T1000 (cell line): ENCODE measurements around the gene GNAO1.

Experiments
- DNase-seq: peaks from one replicate; lab custom pipeline; 2025; ENCODE audit warnings: mixed read lengths; lab: John Stamatoyannopoulos, UW

GNAO1 gene

DNA sequence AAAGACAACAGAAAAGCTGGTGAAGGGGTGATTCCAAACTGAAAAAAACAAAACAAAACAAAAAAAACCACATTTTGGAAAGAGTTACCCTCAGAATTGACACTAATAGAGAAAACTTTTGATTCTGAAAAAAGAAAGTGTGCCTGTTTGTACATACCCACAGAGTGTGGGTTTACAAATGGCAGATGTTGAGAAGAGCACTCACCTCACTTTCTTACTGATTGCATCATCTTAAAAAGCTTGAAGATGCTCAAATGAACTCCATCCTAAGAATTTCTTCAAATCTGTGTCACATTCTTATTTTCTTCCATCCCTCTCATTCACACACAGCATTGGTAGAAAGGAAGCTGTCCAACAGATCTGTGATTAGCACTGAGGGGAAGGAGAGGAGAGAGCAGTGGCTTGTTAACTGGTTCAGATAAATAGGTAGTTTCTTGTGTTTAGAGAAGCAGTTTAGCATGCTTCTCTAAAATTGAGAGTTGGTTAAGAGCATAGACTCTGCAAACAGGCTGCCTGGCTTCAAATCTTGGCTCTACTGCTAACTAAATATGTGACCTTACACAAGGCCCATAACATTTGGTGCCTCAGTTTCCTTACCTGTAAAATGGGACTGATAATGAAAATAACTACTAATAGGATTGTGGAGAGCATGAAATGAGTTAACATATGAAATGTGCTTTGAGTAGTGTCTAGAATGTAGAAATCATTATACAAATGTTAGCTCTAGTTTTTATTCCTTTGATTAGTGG is 6.9 kb downstream of the GNAO1 start:
- DNase-seq, result no peak

DNA sequence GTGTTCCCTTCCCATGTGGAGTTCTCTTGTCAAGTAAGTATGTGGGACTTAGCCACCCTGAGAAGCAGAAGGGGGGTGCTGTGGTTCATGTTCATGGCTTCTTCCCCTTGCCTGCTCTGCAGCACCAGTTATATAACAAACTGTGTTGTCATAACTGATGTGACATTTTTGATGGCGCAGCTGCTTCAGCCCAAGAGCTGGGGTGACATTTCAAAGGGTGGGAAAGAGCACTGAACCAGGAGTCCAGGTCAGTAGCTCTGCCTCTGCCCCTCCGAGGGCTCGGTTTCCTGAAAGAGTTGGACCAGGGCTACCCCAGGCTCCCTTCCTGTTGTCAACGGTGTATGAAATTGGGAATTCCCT is 7.4 kb downstream of the GNAO1 start:
- DNase-seq, result no peak

- DNase-seq, result no peak
Measured at GRCh38 chr16:56199164-56199563, 7.9 kb downstream of the GNAO1 start.

- no peak for DNase-seq
Measured at GRCh38 chr16:56201030-56201429, 9.7 kb downstream of the GNAO1 start.

- DNase-seq, result no peak
Measured at GRCh38 chr16:56202036-56202435, 10.7 kb downstream of the GNAO1 start.

DNA sequence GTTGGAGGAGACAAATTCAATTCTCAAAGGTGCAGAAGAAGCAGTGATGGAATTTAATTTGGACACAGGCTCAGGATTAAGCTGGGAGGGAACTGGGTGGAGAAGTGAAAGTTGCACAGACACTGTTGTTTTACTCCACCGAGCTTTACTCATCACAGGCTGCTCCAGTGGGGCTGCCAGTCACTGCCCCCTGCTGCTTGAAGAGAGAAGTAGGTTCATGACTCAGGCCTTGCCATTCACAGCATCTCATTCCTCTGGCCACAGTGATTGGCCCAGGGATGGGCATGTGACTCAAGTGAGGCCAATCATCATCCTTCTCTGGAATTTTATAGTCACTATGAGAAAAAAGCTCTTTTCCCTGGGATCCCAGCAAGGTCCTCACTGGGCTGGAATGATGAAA is 11.8 kb downstream of the GNAO1 start:
- DNase-seq, result no peak

DNA sequence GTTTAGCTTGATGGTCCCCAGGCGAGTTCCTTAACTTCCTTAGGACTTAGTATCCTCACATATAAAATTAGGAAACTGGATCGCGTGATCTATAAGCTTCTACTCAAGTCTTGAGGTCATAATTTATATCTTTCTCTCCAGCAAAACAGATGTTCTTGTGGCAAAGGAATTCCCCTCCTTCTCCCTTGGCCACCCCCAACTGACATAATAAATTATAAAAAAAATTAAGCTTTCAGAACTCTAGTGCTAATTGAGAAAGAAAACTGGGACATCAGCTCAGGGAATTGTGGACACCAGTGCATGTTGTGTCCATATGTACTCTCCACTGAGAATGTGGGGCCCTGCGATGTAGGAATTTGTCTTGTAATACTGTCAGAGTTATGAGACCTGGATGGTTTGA is 13.5 kb downstream of the GNAO1 start:
- DNase-seq, result no peak

DNA sequence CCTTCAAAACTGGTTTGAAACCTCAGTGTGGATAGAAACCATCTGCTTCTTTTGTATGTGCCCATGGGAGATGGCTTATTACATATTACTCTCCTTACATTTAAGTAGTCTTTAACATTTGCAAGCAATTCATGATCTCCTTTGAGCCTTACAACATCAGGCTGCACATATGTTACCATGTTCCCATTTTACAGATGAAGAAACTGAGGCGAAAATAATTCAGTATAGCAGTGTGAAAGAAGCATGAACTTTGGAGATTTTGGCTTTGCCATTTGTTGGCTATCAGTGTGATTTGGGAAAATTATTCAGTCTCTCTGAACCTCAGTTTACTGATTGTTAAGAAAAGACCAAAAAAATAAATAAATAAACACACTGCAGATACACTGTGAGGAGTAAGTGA is 15.7 kb downstream of the GNAO1 start:
- DNase-seq, result no peak

GRCh38 chr16:56207421-56207820 is 16.1 kb downstream of the GNAO1 start:
- no peak for DNase-seq

- DNase-seq, result no peak
Measured at GRCh38 chr16:56211435-56211981, 20.2 kb downstream of the GNAO1 start.

DNA sequence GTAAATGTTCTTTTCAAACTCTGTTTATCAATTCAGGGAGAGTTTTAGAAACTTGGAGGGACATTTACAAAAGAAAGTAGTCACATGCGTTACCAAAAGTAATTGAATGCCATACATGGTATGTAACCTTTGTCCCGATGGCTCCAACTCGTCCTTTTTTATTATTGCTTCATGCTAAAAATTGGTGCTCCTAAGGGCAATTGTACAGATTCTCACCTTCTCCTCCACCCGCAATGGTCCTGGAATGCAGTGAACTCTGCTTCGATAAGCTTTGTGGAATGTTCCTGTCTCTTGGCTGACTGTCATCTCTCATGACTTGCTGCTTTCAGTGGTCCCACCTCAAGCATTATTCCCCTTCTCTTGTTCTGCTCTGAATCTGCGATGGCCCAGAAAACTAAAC is 20.9 kb downstream of the GNAO1 start:
- DNase-seq, result no peak

DNA sequence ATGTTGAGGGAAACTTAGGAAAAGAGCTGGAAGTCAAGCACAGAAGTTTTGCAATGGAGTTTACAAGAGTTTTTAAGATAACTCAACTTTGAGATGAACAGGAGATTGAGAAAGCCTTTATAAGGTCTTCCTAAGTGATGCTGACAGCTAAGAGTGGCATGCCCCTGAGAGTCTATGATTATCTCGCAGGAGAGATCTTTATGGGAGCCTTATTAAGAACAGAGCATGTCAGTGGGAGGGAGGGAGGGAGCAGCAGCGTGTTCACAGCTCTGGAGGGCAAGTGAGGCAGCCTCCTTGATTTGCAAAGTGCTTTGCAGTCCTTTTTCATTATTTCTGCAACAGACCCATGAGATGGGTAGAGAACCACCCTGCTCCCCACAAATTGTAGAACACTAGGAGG is 30.7 kb downstream of the GNAO1 start:
- no peak for DNase-seq

DNA sequence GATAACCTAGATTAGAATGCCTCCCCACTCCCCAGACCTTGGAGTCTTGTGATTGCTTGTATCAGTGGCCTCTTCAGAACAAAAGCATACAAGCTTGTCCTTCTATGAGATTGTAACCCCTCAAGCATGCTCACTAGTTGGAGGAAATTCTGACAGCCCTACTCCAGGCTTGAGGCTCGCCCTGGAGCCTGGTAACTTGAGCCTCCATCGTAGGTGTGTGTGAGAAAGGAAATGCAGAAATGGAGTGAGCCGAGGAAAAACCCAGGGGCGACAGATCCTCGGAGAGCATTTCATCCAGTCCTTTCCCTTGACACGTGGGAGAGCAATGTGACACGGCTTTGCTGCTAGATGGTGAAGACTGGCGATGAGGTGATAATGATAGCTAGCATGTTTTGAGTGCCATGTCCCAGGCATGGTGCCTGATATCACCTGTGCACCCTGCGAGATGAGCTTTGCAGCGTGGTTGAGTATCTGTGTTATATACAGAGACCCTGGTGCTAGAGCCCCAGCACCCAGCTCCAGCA is 31.2 kb downstream of the GNAO1 start:
- no peak for DNase-seq

DNA sequence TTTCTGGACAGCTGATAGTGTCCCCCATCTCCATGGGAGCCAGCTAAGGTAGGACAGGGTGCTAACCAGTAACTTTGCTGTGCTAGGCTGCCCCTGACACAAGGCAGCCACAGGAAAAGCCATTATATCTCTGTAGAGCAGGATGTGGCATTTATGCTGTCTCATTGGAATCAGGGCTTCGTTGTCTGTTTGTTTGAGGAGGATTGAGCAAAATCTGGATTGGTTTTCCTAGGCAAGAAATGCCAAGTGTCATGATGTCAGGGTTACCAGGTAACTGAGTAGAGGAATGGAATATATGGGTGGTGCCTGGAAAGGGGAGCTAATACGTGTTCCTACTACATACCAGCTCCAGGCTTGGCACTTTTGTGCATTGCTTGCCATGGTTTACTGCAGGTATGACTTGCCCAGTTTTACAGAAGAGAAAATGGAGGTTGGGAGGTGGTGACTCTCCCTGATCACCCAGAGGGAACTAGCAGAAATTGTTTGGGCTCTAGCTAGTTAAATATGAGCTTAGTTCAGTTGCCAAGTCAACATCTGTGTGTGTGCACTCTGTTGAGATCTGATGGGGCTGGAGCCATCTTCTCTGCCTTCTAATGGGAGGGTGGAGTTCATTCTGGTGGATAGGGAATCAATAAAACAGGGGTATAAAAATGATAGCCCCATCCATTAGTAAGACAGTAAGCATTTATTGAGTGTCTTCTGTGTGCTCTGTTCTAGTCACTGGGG is 33.9 kb downstream of the GNAO1 start:
- DNase-seq, result no peak

GRCh38 chr16:56226187-56226586 is 34.9 kb downstream of the GNAO1 start:
- DNase-seq, result no peak

- DNase-seq, result no peak
Measured at GRCh38 chr16:56226845-56227525, 35.7 kb downstream of the GNAO1 start.

DNA sequence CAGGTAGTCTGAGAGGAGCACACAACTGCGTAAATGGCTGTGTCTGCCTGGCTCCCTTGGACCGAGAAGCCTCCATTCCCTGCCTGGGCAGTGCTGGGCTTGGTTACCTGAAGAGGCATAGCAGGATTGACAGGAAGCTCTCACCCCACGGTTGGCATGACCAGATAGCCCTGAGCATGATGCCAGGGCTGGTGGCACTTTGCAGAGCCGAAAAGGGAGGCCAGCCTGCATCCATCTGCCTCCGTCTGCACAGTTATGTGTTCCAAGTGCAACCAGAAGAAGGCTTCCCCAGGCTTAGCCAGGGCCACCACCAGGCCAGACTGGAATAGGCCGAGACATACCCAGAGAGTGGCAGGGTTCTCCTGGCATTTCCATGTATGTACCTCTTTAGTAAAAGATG is 36.6 kb downstream of the GNAO1 start:
- DNase-seq, result no peak

DNA sequence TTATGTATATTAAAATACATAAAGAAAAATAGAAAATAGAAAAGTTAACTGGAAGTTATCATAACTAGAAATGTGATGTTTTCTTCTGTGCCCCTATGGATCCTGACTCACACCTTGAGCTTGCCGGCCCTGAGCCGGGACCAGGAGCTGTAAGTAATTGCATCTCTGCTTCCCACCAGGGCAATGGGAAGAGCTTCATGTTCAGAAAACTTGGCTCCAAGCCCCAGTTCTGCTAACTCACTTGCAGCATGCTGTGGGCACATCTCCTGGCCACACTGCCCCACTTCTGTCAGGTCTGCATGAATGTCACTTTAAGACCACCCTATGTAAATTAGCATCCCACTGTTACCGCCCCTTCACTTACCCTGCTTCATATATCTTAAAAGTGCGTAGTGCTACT is 37.2 kb downstream of the GNAO1 start:
- no peak for DNase-seq

GRCh38 chr16:56233795-56234566 is 42.7 kb downstream of the GNAO1 start:
- no peak for DNase-seq

DNA sequence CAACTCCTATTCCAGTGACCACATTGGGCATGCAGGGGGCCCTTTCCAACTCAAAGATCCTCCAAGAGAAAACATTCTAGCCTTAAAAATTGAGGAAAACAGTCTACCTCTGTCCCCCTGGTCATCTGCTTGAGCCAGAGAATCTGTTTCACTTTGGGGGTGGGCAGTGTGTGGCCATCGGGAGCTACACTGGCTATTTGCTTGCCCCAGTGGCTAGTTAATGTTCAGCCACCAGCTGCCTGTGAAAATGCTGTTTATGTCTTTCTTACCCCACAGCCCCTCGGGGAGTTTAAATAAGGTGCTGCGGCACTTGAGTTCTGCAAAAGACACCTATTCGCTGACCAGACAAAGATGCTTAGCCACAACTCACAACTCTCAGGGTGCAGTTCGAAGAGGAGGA is 43.4 kb downstream of the GNAO1 start:
- no peak for DNase-seq

DNA sequence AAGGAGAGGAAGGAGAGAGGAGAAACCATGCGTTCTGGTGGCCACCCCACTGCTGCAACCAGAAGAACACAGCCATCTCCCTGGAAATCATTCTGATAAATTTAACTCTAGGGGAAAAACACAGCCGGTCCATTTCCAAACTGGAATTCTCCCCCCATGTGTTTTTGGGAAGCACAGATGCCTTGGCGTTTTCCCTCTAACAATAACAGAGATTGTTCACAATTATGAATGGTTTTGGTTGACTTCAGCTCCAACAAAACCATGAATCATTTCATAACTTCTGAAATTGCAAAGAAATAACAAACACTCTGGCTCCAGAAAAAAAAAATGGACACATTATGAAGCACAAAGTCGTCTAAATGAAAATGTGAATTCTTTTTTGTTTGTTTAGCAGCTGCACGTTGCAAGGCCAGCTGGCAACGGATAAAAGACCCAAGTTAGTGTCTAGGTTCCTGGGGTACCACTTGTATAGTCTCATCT is 46.2 kb downstream of the GNAO1 start:
- DNase-seq, result no peak

- DNase-seq, result no peak
Measured at GRCh38 chr16:56238188-56238587, 46.9 kb downstream of the GNAO1 start.
